Left kidney (tissue), 8 donors: ENCODE measurements around the gene PPP2CA. TPM values are rescaled to one million over a fixed set of nuclear protein-coding genes. Genes with fewer than 3 reads are reported as not detected.
"Not testable (repeated sequence)": the region's sequence is repeated elsewhere in the genome, so short reads cannot be mapped to it uniquely, and the experiment has no call there.

ENCODE experiments used
- DNase-seq: peaks from one replicate; pipeline ENCODE4 v3.0.0-alpha.2; 2013
- long read RNA-seq, 8 donors: transcript quantifications; one replicate each; lab custom pipeline, GENCODE V29; 2026
- polyA plus RNA-seq: library from polyadenylated mRNA; unstranded; fragments of 120-200 nt; gene quantifications from one replicate; pipeline ENCODE4 v1.2.1, GENCODE V29; 2013; ENCODE audit not compliant: insufficient read length

The PPP2CA gene
- polyA plus RNA-seq: 210 TPM
- long read RNA-seq, donor 1, full-length matches to known transcripts: 85 of 115 reads
- long read RNA-seq, donor 1, partial matches to known transcripts: 30 of 115 reads
- long read RNA-seq, donor 1, other reads (novel, unspliced or antisense): 0 of 115 reads
- long read RNA-seq, donor 2, full-length matches to known transcripts: 87 of 123 reads
- long read RNA-seq, donor 2, partial matches to known transcripts: 36 of 123 reads
- long read RNA-seq, donor 2, other reads (novel, unspliced or antisense): 0 of 123 reads
- long read RNA-seq, donor 3, full-length matches to known transcripts: 55 of 108 reads
- long read RNA-seq, donor 3, partial matches to known transcripts: 53 of 108 reads
- long read RNA-seq, donor 3, other reads (novel, unspliced or antisense): 0 of 108 reads
- long read RNA-seq, donor 4, full-length matches to known transcripts: 5 of 5 reads
- long read RNA-seq, donor 4, partial matches to known transcripts: 0 of 5 reads
- long read RNA-seq, donor 4, other reads (novel, unspliced or antisense): 0 of 5 reads
- long read RNA-seq, donor 5, full-length matches to known transcripts: 117 of 179 reads
- long read RNA-seq, donor 5, partial matches to known transcripts: 62 of 179 reads
- long read RNA-seq, donor 5, other reads (novel, unspliced or antisense): 0 of 179 reads
- long read RNA-seq, donor 6, full-length matches to known transcripts: 71 of 105 reads
- long read RNA-seq, donor 6, partial matches to known transcripts: 34 of 105 reads
- long read RNA-seq, donor 6, other reads (novel, unspliced or antisense): 0 of 105 reads
- long read RNA-seq, donor 7, full-length matches to known transcripts: 104 of 148 reads
- long read RNA-seq, donor 7, partial matches to known transcripts: 44 of 148 reads
- long read RNA-seq, donor 7, other reads (novel, unspliced or antisense): 0 of 148 reads
- long read RNA-seq, donor 8, full-length matches to known transcripts: 30 of 41 reads
- long read RNA-seq, donor 8, partial matches to known transcripts: 11 of 41 reads
- long read RNA-seq, donor 8, other reads (novel, unspliced or antisense): 0 of 41 reads

GRCh38 chr5:134225780-134226440 lies at the start of gene PPP2CA:
PPP2CA (minus strand) TSS chr5:134226073; CDS start chr5:134225861, 212 bp downstream.
- DNase-seq: peak; percentile 97

- no peak for DNase-seq
Measured at GRCh38 chr5:134273642-134274395, 47.9 kb upstream of the PPP2CA start.

GRCh38 chr5:134271059-134271458 lies 45.2 kb upstream of the PPP2CA start:
- no peak for DNase-seq

GRCh38 chr5:134268919-134269318 lies 43.0 kb upstream of the PPP2CA start:
- DNase-seq: no peak

- DNase-seq: no peak
Measured at GRCh38 chr5:134268019-134268601, 42.2 kb upstream of the PPP2CA start.

- DNase-seq: no peak
Measured at GRCh38 chr5:134267366-134268018, 41.6 kb upstream of the PPP2CA start.

- DNase-seq: no peak
Measured at GRCh38 chr5:134263801-134264200, 37.9 kb upstream of the PPP2CA start.

GRCh38 chr5:134262629-134263028 lies 36.8 kb upstream of the PPP2CA start:
- not testable (repeated sequence) for DNase-seq

GRCh38 chr5:134258896-134259295 lies 33.0 kb upstream of the PPP2CA start:
- no peak for DNase-seq

GRCh38 chr5:134257176-134257575 lies 31.3 kb upstream of the PPP2CA start:
- DNase-seq: no peak

- no peak for DNase-seq
Measured at GRCh38 chr5:134255418-134256150, 29.7 kb upstream of the PPP2CA start.

- DNase-seq: not testable (repeated sequence)
Measured at GRCh38 chr5:134253368-134254153, 27.7 kb upstream of the PPP2CA start.

- no peak for DNase-seq
Measured at GRCh38 chr5:134252671-134253070, 26.8 kb upstream of the PPP2CA start.

GRCh38 chr5:134250949-134251348 lies 25.1 kb upstream of the PPP2CA start:
- DNase-seq: no peak

- DNase-seq: no peak
Measured at GRCh38 chr5:134249469-134250379, 23.9 kb upstream of the PPP2CA start.

GRCh38 chr5:134248256-134248655 lies 22.4 kb upstream of the PPP2CA start:
- DNase-seq: no peak

GRCh38 chr5:134247428-134248224 lies 21.8 kb upstream of the PPP2CA start:
- no peak for DNase-seq
